ENCODE data around the gene INSIG2.

The INSIG2 gene

GRCh38 chr2:118047380-118047826 is 40.9 kb upstream of the INSIG2 start:
- no peak for DNase-seq (ENCODE audit: low spot score)
- no peak for TF ChIP-seq CTCF (IDR thresholded peaks at IDR 0.05; ENCODE audit: extremely low read depth, insufficient read depth, missing control alignments)
- in situ Hi-C loops (cut with MboI; ENCODE audit: low pct_unique_long_range_greater_than_20kb, low sequenced_read_pairs, unreplicated experiment): loop anchor here (25.0 kb wide), 1 partner anchor 815 kb away; no protein-coding TSS in a partner anchor

- no peak for DNase-seq (ENCODE audit: low spot score)
- in situ Hi-C loops (cut with MboI; ENCODE audit: low pct_unique_long_range_greater_than_20kb, low sequenced_read_pairs, unreplicated experiment): loop anchor here (25.0 kb wide), 1 partner anchor 814 kb away; no protein-coding TSS in a partner anchor
- no peak for TF ChIP-seq CTCF (IDR thresholded peaks at IDR 0.05; ENCODE audit: extremely low read depth, insufficient read depth, missing control alignments)
Measured at GRCh38 chr2:118048401-118048800, 39.9 kb upstream of the INSIG2 start.

GRCh38 chr2:118049140-118049815 is 39.0 kb upstream of the INSIG2 start:
- in situ Hi-C loops (cut with MboI; ENCODE audit: low pct_unique_long_range_greater_than_20kb, low sequenced_read_pairs, unreplicated experiment): loop anchor here (25.0 kb wide), 1 partner anchor 813 kb away; no protein-coding TSS in a partner anchor
- TF ChIP-seq CTCF (IDR thresholded peaks at IDR 0.05; ENCODE audit: extremely low read depth, insufficient read depth, missing control alignments): no peak
- DNase-seq (ENCODE audit: low spot score): no peak

- DNase-seq (ENCODE audit: low spot score): no peak
- in situ Hi-C loops (cut with MboI; ENCODE audit: low pct_unique_long_range_greater_than_20kb, low sequenced_read_pairs, unreplicated experiment): loop anchor here (25.0 kb wide), 1 partner anchor 813 kb away; no protein-coding TSS in a partner anchor
- no peak for TF ChIP-seq CTCF (IDR thresholded peaks at IDR 0.05; ENCODE audit: extremely low read depth, insufficient read depth, missing control alignments)
Measured at GRCh38 chr2:118049816-118050140, 38.5 kb upstream of the INSIG2 start.

- in situ Hi-C loops (cut with MboI; ENCODE audit: low pct_unique_long_range_greater_than_20kb, low sequenced_read_pairs, unreplicated experiment): no loop called here
- no peak for TF ChIP-seq CTCF (IDR thresholded peaks at IDR 0.05; ENCODE audit: extremely low read depth, insufficient read depth, missing control alignments)
- DNase-seq (ENCODE audit: low spot score): no peak
Measured at GRCh38 chr2:118050386-118050785, 37.9 kb upstream of the INSIG2 start.

GRCh38 chr2:118050974-118051373 is 37.3 kb upstream of the INSIG2 start:
- in situ Hi-C loops (cut with MboI; ENCODE audit: low pct_unique_long_range_greater_than_20kb, low sequenced_read_pairs, unreplicated experiment): no loop called here
- DNase-seq (ENCODE audit: low spot score): no peak
- no peak for TF ChIP-seq CTCF (IDR thresholded peaks at IDR 0.05; ENCODE audit: extremely low read depth, insufficient read depth, missing control alignments)

Data from GM13977 (cell line).